ENCODE measurements around the gene ST3GAL4.

The ST3GAL4 gene

DNA sequence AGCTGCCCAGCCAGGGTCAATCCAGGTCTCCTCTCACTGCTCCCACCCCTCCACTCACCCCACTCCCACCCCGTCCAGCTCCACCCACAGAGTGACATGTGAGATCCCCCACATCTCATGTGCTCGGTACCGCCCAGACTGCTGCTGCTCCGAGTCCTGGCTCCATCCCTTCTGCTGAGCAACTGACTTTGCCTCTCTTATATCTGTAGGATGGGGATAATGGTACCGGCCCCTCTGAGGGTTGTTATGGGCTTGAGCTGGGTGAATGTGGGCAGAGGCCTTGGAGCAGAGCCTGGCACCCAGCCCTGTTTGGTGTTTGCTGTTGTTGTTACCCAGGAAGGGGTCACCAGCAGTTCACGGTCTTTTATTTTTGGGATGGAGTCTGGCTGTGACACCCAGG is 77.0 kb downstream of the ST3GAL4 start:
- no peaks in the 10 kb centered on the region for H3K27me3 ChIP-seq (ENCODE audit: control insufficient read depth, insufficient read depth, low read length)
- H3K9ac ChIP-seq (ENCODE audit: low read depth, low read length) = no peak overlapping the region
- H3K9me3 ChIP-seq (ENCODE audit: control insufficient read depth, insufficient read depth, low read length) = no peaks in the 10 kb centered on the region
- peaks cover 10% of the 10 kb centered on the region for H3K4me1 ChIP-seq (ENCODE audit: control insufficient read depth, insufficient read depth, low read length)
- H3K27ac ChIP-seq (ENCODE audit: low read depth, low read length) = no peak overlapping the region
- H3K36me3 ChIP-seq (ENCODE audit: control insufficient read depth, insufficient read depth, low read length) = no peaks in the 10 kb centered on the region
- no peak overlapping the region for H3K4me3 ChIP-seq (ENCODE audit: low read depth, low read length)

DNA sequence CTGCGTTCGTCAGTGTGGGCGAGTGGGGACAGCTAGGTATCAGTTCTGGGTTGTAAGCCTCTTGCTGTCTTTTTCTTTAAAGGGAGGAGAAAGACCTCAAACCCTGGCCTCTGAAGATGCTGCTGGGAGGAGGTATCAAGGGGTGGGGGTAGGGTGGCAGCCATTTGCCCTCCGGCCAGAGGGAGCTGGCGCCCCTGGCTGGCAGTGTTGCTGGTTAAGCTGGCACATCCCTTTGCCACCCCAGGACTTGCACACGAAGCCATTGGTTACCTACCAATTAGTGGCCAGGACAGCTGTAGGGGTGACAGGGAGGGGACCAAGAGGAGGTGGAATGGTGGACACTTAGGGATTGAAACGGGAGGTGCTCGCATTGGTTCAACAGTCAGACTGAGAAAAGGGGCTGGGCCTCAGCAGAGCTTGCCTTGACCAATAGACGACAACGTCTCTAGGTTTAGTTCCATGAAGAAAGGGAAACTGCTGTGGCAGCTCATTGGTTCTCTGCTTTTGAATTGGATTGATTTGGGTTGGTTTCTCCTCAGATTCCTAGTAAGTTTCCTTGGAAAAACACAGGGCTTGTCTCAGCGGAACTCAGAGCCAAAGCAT is 77.9 kb downstream of the ST3GAL4 start:
- no peak overlapping the region for H3K27ac ChIP-seq (ENCODE audit: low read depth, low read length)
- no peaks in the 10 kb centered on the region for H3K36me3 ChIP-seq (ENCODE audit: control insufficient read depth, insufficient read depth, low read length)
- no peak overlapping the region for H3K4me3 ChIP-seq (ENCODE audit: low read depth, low read length)
- H3K9ac ChIP-seq (ENCODE audit: low read depth, low read length) = no peak overlapping the region
- H3K4me1 ChIP-seq (ENCODE audit: control insufficient read depth, insufficient read depth, low read length) = peaks cover 10% of the 10 kb centered on the region
- H3K27me3 ChIP-seq (ENCODE audit: control insufficient read depth, insufficient read depth, low read length) = no peaks in the 10 kb centered on the region
- no peaks in the 10 kb centered on the region for H3K9me3 ChIP-seq (ENCODE audit: control insufficient read depth, insufficient read depth, low read length)

DNA sequence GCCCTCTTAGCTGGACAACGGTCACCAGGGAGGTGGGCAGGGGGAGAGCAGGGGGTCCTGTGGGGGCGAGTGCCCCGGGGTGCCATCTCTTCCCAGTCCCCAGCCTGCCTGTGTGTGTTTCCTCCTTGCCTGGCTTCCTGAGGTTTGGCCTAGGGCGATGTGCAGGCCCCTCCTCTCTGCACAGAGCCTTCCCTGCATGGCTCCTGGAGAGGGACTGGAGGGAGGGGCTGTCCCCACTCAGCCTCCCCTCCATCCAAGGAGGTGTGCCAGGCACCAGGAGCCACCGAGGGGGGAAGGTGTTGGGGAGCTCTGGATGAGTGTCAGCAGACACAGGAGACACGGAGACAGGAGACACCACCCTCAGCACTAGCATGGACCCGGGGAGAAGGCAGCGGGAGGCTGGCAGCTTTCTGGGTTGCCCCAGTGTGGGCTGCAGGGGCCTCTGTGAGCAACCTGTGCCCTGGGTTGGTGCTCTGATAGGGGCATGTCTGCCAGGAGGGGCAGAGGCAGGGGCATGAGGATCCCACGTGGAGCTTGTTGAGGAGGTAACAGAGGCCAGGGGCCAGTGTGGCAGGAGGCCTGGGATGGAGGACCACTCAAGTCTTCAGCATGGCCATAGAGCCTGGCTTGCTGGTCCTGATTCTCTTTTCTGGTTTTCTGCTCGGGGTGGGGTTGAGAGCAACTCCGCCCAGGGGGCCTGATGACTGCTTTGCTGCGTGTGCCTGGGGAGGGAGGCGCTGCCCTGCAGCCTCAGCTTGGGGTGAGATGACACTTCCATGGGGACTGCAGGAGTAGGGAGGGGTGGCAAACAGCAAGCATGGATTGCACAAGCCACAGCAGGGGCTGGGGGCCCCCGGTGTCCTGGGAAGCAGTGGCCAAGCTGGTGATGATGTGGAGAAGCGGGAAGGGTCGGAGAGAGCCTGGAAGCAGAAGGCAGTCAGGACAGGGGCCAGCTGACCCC is 78.8 kb downstream of the ST3GAL4 start:
- Histone ChIP-seq H3K4me1 (ENCODE audit: control insufficient read depth, insufficient read depth, low read length) (peaks cover 10% of the 10 kb centered on the region), H3K27ac (ENCODE audit: low read depth, low read length) (no peak overlapping the region), H3K36me3 (ENCODE audit: control insufficient read depth, insufficient read depth, low read length) (no peaks in the 10 kb centered on the region), H3K9me3 (ENCODE audit: control insufficient read depth, insufficient read depth, low read length) (no peaks in the 10 kb centered on the region), H3K4me3 (ENCODE audit: low read depth, low read length) (no peak overlapping the region), H3K27me3 (ENCODE audit: control insufficient read depth, insufficient read depth, low read length) (no peaks in the 10 kb centered on the region), H3K9ac (ENCODE audit: low read depth, low read length) (no peak overlapping the region)

DNA sequence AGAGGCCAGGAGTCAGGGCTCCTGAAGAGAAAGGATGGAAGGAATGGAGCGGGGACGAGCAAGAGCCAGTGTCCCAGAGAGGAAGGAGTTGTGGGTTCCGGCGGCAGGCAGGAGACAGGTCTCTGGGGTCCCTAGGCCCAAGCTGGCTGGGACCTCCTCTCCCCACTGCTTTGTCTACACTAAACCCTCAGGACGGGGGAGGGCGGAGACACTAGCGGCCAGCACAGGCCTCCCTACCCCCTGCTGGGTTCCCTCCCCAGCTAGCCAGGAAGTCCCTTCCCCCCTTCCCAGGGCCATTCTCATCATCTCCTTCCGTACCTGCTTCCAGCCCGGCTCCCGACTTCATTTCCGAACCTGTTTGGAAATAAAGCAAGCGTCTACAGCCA is 79.5 kb downstream of the ST3GAL4 start:
- Histone ChIP-seq H3K27me3 (ENCODE audit: control insufficient read depth, insufficient read depth, low read length) (no peaks in the 10 kb centered on the region), H3K36me3 (ENCODE audit: control insufficient read depth, insufficient read depth, low read length) (no peaks in the 10 kb centered on the region), H3K9me3 (ENCODE audit: control insufficient read depth, insufficient read depth, low read length) (no peaks in the 10 kb centered on the region), H3K9ac (ENCODE audit: low read depth, low read length) (no peak overlapping the region), H3K4me1 (ENCODE audit: control insufficient read depth, insufficient read depth, low read length) (peaks cover 10% of the 10 kb centered on the region), H3K4me3 (ENCODE audit: low read depth, low read length) (no peak overlapping the region), H3K27ac (ENCODE audit: low read depth, low read length) (no peak overlapping the region)

DNA sequence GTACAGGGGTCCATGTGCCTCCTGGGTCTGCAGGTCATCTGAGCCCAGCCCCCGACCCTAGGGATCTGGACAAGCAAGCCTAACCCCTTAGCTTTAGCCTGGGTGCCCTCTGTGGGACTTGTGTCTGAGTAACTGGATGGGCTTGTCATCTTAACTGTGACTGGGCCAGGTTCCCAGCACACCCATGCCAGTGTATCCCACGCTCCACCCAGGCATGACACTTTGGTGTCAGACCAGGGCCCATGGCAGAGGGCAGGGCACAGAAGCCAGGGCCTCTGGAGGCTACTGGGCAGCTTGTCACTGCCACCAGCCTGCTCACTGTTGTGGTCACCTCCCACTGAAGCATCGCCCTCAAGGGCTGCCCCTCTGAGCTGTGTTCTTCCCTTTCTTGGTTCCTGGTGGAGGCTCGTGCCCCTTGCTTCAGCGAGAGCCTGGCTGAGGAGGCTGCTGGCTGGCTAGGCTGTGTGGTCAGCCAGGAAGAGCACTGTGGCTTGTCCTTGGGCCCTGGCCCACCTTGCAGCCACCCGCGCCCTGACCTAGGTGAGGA is 80.8 kb downstream of the ST3GAL4 start:
- H3K4me3 ChIP-seq (ENCODE audit: low read depth, low read length) = no peak overlapping the region
- H3K9ac ChIP-seq (ENCODE audit: low read depth, low read length) = no peak overlapping the region
- H3K36me3 ChIP-seq (ENCODE audit: control insufficient read depth, insufficient read depth, low read length) = no peaks in the 10 kb centered on the region
- no peak overlapping the region for H3K27ac ChIP-seq (ENCODE audit: low read depth, low read length)
- H3K27me3 ChIP-seq (ENCODE audit: control insufficient read depth, insufficient read depth, low read length) = no peaks in the 10 kb centered on the region
- no peaks in the 10 kb centered on the region for H3K9me3 ChIP-seq (ENCODE audit: control insufficient read depth, insufficient read depth, low read length)
- peaks cover 17% of the 10 kb centered on the region for H3K4me1 ChIP-seq (ENCODE audit: control insufficient read depth, insufficient read depth, low read length)

DNA sequence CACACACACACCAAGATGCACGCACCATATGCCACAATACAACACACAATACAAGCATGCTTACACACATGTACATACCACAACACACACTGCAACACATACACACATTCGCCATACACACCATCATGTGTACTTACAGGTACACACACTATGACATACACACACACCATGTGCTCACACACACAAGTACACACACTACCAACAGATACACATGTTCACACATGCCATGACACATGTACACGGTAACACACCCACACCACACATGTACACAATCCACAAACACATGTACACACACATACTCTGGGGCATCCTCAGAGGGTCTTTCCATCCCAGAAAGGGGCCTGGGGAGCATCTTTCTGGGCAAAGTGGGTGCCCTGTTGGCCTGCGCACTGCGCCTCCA is 82.2 kb downstream of the ST3GAL4 start:
- no peak overlapping the region for H3K9ac ChIP-seq (ENCODE audit: low read depth, low read length)
- no peaks in the 10 kb centered on the region for H3K36me3 ChIP-seq (ENCODE audit: control insufficient read depth, insufficient read depth, low read length)
- no peak overlapping the region for H3K4me3 ChIP-seq (ENCODE audit: low read depth, low read length)
- peaks cover 28% of the 10 kb centered on the region for H3K4me1 ChIP-seq (ENCODE audit: control insufficient read depth, insufficient read depth, low read length)
- H3K9me3 ChIP-seq (ENCODE audit: control insufficient read depth, insufficient read depth, low read length) = no peaks in the 10 kb centered on the region
- H3K27me3 ChIP-seq (ENCODE audit: control insufficient read depth, insufficient read depth, low read length) = no peaks in the 10 kb centered on the region
- H3K27ac ChIP-seq (ENCODE audit: low read depth, low read length) = no peak overlapping the region

DNA sequence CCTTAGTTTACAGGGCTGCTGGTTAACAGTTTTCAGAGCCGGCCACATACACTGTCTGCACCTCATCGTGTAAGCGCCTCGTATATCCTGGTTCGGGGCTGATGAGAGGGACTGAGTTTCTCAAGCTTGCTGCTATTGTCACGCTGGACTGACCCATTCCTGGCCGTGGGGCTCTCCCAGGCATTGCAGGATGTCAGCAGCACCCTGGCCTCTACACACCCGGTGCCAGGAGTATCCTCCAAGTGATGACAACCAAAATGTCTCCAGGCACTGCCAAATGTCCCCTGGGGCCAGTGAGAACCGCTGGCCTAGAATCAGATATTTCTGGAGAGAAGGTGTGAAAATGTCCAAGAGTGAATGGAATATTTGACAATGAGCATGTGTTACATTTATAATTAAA is 82.8 kb downstream of the ST3GAL4 start:
- H3K27me3 ChIP-seq (ENCODE audit: control insufficient read depth, insufficient read depth, low read length) = no peaks in the 10 kb centered on the region
- H3K4me3 ChIP-seq (ENCODE audit: low read depth, low read length) = no peak overlapping the region
- no peak overlapping the region for H3K27ac ChIP-seq (ENCODE audit: low read depth, low read length)
- H3K9me3 ChIP-seq (ENCODE audit: control insufficient read depth, insufficient read depth, low read length) = no peaks in the 10 kb centered on the region
- peaks cover 28% of the 10 kb centered on the region for H3K4me1 ChIP-seq (ENCODE audit: control insufficient read depth, insufficient read depth, low read length)
- no peaks in the 10 kb centered on the region for H3K36me3 ChIP-seq (ENCODE audit: control insufficient read depth, insufficient read depth, low read length)
- no peak overlapping the region for H3K9ac ChIP-seq (ENCODE audit: low read depth, low read length)

DNA sequence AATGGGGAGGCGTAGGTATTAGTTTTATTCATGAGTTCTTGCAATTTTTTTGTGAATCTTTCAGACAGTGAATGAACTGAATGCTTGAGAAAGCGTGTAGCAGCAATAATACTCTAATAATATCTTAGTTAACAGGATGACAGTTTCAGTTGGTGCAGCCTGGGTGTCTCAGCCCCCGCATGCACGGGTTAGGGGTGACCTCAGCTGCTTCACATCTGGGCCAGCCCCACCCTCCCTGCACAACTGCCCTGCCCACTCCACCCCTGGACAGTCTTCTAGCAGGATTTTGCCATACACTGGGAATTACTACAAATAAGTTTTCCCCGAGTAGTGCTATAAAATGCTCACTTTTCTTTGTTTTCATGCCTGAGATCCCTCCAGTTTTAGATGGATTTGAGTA is 83.2 kb downstream of the ST3GAL4 start:
- H3K4me1 ChIP-seq (ENCODE audit: control insufficient read depth, insufficient read depth, low read length) = peaks cover 28% of the 10 kb centered on the region
- no peaks in the 10 kb centered on the region for H3K9me3 ChIP-seq (ENCODE audit: control insufficient read depth, insufficient read depth, low read length)
- H3K4me3 ChIP-seq (ENCODE audit: low read depth, low read length) = no peak overlapping the region
- no peak overlapping the region for H3K27ac ChIP-seq (ENCODE audit: low read depth, low read length)
- H3K27me3 ChIP-seq (ENCODE audit: control insufficient read depth, insufficient read depth, low read length) = no peaks in the 10 kb centered on the region
- no peak overlapping the region for H3K9ac ChIP-seq (ENCODE audit: low read depth, low read length)
- H3K36me3 ChIP-seq (ENCODE audit: control insufficient read depth, insufficient read depth, low read length) = no peaks in the 10 kb centered on the region

DNA sequence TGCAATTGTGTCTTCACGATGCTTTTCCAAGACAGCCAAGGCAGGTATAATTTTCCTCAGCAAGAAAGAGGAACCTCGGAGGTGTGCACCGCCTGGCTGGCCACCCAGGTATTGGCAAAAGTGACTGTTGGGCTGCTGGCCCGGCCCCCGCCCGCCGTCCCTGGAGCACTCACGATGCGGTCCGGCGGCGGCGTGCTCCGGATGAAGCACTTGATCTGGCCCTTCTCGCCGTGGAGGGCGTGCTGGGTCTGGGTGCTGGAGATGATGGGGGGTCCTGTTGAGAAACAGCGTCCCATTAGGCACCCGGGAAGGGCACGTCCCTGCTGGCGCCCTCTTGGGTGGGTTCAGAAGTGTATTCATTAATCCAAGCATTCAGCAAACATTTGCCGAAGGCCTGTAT is 84.8 kb downstream of the ST3GAL4 start:
- no peaks in the 10 kb centered on the region for H3K27me3 ChIP-seq (ENCODE audit: control insufficient read depth, insufficient read depth, low read length)
- H3K36me3 ChIP-seq (ENCODE audit: control insufficient read depth, insufficient read depth, low read length) = no peaks in the 10 kb centered on the region
- H3K4me3 ChIP-seq (ENCODE audit: low read depth, low read length) = no peak overlapping the region
- H3K4me1 ChIP-seq (ENCODE audit: control insufficient read depth, insufficient read depth, low read length) = peaks cover 18% of the 10 kb centered on the region
- no peak overlapping the region for H3K9ac ChIP-seq (ENCODE audit: low read depth, low read length)
- no peaks in the 10 kb centered on the region for H3K9me3 ChIP-seq (ENCODE audit: control insufficient read depth, insufficient read depth, low read length)
- H3K27ac ChIP-seq (ENCODE audit: low read depth, low read length) = no peak overlapping the region

DNA sequence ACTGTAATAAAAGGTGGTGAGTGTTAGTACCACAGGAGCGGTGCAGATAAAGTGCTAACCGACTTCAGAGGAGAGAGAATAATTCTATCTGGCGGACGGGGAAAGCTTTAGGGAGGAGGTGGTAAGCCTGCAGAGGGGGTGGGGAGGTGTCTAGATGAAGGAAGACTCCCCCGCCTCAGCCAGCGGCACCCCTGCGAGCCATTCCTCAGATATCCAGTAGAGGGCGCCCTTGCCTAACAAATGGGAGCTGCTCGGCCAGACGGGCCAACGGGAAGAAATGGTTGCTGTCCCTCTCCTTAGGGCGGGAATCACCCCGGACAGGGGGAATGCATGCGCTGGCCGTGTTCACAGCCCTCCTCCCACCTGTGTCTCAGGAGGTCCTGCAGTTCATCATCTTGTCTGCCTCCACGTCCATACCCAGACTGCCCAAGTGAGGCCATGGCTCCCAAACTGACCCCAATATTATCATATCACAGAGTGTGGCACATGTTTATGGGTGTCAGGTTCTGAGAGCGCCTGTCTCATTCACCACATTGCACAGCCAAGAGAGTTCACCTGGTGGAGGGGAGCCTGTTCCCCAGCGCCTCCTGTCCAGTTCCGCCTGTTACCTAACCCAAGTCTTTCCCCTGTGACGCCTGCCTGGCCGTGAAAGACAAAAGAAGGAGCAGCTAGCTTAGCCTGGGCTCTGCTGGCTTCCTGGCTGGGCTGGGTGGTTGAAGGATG is 85.5 kb downstream of the ST3GAL4 start:
- Histone ChIP-seq H3K36me3 (ENCODE audit: control insufficient read depth, insufficient read depth, low read length) (no peaks in the 10 kb centered on the region), H3K4me3 (ENCODE audit: low read depth, low read length) (no peak overlapping the region), H3K27ac (ENCODE audit: low read depth, low read length) (no peak overlapping the region), H3K4me1 (ENCODE audit: control insufficient read depth, insufficient read depth, low read length) (peaks cover 18% of the 10 kb centered on the region), H3K27me3 (ENCODE audit: control insufficient read depth, insufficient read depth, low read length) (no peaks in the 10 kb centered on the region), H3K9me3 (ENCODE audit: control insufficient read depth, insufficient read depth, low read length) (no peaks in the 10 kb centered on the region), H3K9ac (ENCODE audit: low read depth, low read length) (no peak overlapping the region)

DNA sequence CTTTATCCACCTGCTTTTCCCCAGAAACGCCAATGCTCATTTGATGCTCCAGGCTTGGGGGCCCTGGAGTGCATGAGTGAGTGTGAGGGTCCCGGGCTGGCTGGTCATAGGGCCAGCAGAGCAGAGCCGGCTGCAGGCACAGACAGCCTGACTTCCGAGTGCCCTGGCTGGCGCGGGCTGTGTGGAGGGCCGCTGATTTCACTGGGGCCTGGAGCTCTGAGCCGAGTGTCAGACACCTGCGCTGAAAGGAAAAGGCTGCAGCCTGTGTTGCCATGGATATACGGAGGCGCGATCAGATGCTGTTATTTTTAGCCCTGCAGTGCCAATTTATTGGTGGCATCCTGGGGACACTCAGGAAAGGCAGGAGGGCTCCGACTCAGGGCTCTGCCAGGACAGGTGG is 87.6 kb downstream of the ST3GAL4 start:
- no peak overlapping the region for H3K4me3 ChIP-seq (ENCODE audit: low read depth, low read length)
- H3K27ac ChIP-seq (ENCODE audit: low read depth, low read length) = no peak overlapping the region
- H3K27me3 ChIP-seq (ENCODE audit: control insufficient read depth, insufficient read depth, low read length) = no peaks in the 10 kb centered on the region
- H3K9ac ChIP-seq (ENCODE audit: low read depth, low read length) = no peak overlapping the region
- H3K36me3 ChIP-seq (ENCODE audit: control insufficient read depth, insufficient read depth, low read length) = no peaks in the 10 kb centered on the region
- H3K9me3 ChIP-seq (ENCODE audit: control insufficient read depth, insufficient read depth, low read length) = no peaks in the 10 kb centered on the region
- H3K4me1 ChIP-seq (ENCODE audit: control insufficient read depth, insufficient read depth, low read length) = peaks cover 18% of the 10 kb centered on the region

Measured in HUES48 (cell line).